ENCODE results near the gene PPP1R3D.
"Not testable (repeated sequence)": the region's sequence is repeated elsewhere in the genome, so short reads cannot be mapped to it uniquely, and the experiment has no call there.

The PPP1R3D gene

GRCh38 chr20:59940129-59940955 lies at the start of gene PPP1R3D, which contains the start of gene FAM217B:
Gene PPP1R3D, minus strand, starts transcription at chr20:59940305. Its CDS starts 374 bp downstream, at chr20:59939931.
Gene FAM217B, plus strand, starts transcription at chr20:59940389. Its CDS starts 3,555 bp downstream, at chr20:59943944.
- DNase-seq (ENCODE audit: low read depth in 3 of 3, low spot score in 1 of 3): peak; percentile 62 to 82 (median 70)

GRCh38 chr20:59988141-59988540 lies 48.0 kb upstream of the PPP1R3D start:
- DNase-seq (ENCODE audit: low read depth in 3 of 3, low spot score in 1 of 3): no peak

- no peak for DNase-seq (ENCODE audit: low read depth in 3 of 3, low spot score in 1 of 3)
Measured at GRCh38 chr20:59987135-59987534, 47.0 kb upstream of the PPP1R3D start.

GRCh38 chr20:59985864-59986263 lies 45.8 kb upstream of the PPP1R3D start:
- no peak for DNase-seq (ENCODE audit: low read depth in 3 of 3, low spot score in 1 of 3)

- no peak for DNase-seq (ENCODE audit: low read depth in 3 of 3, low spot score in 1 of 3)
Measured at GRCh38 chr20:59985164-59985563, 45.1 kb upstream of the PPP1R3D start.

- no peak for DNase-seq (ENCODE audit: low read depth in 3 of 3, low spot score in 1 of 3)
Measured at GRCh38 chr20:59984541-59984940, 44.4 kb upstream of the PPP1R3D start.

DNA sequence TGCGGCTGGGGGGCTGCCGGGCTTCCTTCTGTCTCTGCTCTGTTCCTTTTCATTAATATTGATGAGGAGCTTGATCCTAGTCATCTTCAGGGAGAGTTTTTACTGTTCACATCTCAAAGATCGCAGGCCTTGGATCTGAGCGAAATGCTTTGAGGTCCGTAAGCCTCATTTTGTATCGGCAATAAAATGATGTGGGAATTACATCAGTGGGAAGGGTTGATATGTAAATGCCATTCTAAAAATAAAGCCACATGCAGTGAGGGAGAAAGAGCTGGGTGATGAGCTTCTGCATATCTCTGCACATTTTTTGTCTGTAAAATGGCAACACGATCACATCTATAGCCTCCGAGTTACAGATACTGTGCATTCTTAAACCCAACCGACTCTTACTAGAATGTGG lies 43.0 kb upstream of the PPP1R3D start:
- DNase-seq (ENCODE audit: low read depth in 3 of 3, low spot score in 1 of 3): no peak

- DNase-seq (ENCODE audit: low read depth in 3 of 3, low spot score in 1 of 3): no peak
Measured at GRCh38 chr20:59977086-59977485, 37.0 kb upstream of the PPP1R3D start.

DNA sequence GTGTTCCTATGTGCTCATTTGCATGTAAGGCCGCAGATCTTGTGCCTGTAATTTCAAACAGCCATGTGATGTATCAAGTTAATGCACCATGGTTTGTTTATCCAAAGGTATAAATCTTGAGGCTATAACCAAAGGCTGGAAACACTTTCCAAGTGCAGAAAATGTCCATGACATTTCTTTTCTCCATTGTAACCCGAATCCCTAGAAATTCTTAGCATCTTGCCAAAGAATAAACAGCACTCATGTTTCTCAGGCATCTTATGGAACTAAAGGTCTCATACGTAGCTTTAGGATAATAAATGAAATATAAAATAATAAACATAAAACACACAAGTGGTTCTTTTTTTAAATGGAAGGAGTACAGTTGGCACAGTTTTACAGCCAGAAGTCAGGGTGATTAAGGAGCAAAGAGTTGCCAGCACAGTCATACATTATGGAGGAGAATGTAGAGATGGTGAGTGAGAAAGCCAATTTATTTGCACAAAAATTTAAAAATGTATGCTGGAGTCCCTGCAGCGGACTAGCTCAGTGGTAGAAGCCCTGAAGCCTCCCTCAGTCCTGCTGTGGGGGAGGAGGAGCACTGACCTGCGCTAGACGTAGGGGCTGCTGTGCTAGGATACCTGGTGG lies 36.2 kb upstream of the PPP1R3D start:
- no peak for DNase-seq (ENCODE audit: low read depth in 3 of 3, low spot score in 1 of 3)

DNA sequence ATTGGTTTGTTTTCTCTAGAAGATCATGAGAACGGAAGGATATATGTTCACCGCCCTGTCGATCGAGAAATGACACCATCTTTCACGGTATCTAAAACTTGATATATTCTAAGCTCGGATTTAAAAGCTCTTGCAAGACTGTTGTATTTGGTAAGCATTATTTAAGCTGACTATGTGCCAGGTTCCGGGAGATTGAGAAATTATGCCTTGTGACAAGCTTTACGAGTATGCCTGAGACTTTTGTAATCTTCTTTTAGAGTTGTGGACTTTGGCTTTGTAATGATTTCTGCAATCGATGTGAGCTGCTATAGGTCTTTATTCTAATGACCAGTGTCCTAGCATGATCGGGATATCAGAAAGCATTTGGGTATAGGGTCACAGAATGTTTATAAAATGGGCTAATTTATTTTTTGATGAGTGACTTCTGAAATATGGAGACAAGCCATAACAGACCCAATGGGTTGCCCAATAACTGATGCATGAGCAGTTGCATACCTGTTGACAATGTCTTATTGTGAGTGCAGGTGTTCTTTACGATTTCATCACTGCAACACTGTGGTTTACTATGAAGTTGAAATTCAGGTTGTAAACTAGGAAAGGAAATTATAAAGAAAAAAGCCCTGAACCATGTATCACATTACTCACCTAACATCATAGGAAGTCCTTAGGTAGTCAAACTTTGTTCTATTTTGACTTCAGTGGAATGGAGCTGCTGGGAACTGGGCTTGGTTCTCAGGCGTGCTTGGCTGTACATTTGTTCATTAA lies 32.1 kb upstream of the PPP1R3D start:
- no peak for DNase-seq (ENCODE audit: low read depth in 3 of 3, low spot score in 1 of 3)

DNA sequence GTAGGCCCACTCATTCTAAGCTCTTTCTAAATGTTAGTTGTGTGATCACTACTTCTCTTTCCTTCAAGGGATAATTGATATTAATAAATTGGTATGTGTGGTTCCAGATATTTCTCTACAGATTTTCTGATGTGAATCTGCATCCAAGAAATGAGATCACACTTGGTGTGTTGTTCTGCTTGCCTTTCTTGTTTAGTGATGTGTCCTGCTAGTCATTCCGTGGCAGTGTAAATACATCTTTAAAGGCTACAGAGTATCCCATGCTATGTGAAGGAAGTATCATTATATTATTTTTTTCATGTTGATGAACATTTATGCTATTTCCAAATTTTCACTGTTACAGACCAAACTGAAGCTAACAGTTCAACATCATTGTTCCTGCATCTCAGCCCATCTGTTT lies 31.3 kb upstream of the PPP1R3D start:
- DNase-seq (ENCODE audit: low read depth in 3 of 3, low spot score in 1 of 3): no peak

DNA sequence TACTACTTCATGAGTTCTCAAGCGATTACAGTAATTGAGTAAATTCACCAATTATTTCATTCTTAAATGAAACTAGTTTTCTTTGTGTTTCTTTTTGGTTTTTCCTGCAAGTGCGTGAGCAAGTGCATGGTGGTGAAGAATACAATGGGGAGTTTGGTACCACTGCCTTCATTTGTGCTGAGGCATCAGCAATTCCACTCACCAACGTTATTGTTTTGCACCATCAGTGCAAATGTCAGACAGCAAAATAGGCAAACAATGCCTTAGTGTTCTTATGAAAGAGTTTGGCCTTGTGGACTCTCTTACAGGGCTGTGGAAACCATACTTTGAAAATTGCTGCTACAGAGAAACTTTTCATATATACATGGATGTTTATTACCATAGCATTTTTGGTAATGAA lies 26.3 kb upstream of the PPP1R3D start:
- DNase-seq (ENCODE audit: low read depth in 3 of 3, low spot score in 1 of 3): no peak

- DNase-seq (ENCODE audit: low read depth in 3 of 3, low spot score in 1 of 3): no peak
Measured at GRCh38 chr20:59962155-59962554, 22.1 kb upstream of the PPP1R3D start.

- DNase-seq (ENCODE audit: low read depth in 3 of 3, low spot score in 1 of 3): no peak
Measured at GRCh38 chr20:59961423-59961822, 21.3 kb upstream of the PPP1R3D start.

DNA sequence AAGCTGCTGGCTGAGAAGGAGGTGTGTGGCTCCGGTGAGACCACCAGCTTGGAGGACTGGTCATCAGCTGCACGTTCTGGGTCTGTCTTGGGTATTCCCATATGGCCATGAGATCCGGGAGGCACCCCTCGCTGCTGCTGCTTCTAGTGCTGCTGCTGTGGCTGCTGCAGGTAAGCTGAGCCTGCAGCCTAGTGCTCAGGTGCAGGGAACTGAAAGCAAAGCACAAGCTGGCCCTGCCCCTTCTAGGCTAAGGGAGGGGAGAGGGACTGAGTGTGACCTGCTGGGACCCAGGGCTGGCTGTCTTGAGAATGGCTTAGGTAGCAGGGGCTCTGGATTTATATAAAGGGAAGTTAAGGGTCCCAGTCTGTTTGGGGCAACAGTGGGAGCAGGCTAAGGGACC lies 18.5 kb upstream of the PPP1R3D start:
- DNase-seq (ENCODE audit: low read depth in 3 of 3, low spot score in 1 of 3): no peak

DNA sequence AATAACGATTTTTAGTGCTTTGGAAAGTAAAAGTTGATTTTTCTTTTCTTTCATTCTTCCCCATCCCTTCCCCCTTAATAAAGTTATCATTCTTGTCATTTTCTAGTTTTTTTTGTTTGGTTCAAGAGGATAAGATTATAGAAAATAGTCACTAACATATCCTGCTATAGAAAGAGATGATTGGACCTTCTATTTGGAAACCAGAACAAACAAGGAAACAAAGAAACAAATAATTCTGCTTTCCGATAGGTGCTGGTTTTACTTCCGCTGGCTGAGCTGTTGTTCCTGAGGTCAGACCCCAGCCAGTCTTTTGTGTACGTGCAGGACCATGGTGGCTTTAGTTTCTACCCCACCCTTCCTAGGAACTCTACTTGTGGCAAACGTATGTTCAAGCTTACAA lies 18.0 kb upstream of the PPP1R3D start, which contains the start of gene CDH26:
CDH26 (plus strand) TSS at position 301 of the 400 bp plus-strand sequence. CDS start 304 bp downstream, outside the sequence.
- no peak for DNase-seq (ENCODE audit: low read depth in 3 of 3, low spot score in 1 of 3)

DNA sequence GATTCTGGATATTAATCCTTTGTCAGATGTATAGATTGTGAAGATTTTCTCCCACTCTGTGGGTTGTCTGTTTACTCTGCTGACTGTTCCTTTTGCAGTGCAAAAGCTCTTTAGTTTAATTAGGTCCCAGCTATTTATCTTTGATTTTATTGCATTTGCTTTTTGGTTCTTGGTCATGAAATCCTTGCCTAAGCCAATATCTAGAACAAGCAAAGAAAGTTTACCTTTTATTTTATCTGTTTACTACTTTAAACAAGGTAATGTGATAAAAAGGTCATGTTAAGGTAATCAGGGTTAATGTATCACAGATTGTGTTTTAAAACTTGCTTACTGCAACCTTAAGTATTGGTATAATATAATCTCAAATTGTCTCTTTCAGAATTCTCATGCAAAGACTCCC lies 17.5 kb upstream of the PPP1R3D start:
- DNase-seq (ENCODE audit: low read depth in 3 of 3, low spot score in 1 of 3): not testable (repeated sequence)

DNA sequence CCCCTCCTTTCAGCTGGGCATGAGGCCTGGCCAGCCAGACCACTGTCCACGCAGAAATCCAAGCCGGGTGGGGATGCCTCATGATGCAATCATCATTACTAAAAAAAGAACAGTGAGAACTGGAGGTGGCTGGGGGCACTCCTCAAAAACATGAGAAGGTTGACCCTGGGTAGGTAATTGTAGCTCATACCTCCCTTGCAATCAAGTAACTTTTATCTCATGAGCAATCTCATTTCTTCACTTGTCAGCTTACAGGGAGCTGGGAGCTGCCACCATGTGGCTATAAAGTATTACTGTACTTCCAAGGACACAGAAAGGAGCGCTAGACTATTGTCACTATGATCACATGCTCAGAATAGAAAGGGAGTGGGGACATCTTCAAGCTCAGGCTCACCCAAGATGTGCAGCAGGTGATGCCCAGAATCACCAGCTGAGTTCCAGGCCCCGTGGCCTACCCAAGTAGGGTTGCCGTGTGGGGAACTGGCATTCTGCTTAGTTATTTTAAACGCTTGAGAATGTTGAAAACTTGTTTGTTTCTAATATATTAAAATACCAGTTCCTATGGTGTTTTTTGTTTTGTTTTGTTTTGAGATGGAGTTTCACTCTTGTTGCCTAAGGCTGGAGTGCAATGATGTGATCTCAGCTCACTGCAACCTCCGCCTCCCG lies 15.2 kb upstream of the PPP1R3D start:
- no peak for DNase-seq (ENCODE audit: low read depth in 3 of 3, low spot score in 1 of 3)

DNA sequence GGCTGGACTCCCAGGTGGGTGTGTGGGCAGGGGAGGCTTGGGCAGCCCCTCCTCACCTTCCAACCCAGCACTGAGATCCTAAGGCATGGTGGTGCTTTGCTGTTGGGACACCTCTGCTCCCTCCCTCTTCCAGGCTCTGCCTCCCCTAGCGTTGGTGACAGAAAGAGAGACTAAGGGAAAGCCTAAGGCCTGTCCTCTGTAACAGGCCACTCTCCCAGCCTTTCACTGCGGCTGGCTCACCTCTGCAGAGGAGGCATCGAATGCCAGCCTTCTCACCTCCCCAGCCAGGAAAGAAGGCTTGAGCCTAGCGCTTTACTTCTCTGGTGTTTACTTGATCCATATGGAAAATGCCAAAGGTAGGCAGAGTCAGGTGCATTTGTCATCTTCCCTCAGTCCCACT lies 14.6 kb upstream of the PPP1R3D start:
- DNase-seq (ENCODE audit: low read depth in 3 of 3, low spot score in 1 of 3): no peak

DNA sequence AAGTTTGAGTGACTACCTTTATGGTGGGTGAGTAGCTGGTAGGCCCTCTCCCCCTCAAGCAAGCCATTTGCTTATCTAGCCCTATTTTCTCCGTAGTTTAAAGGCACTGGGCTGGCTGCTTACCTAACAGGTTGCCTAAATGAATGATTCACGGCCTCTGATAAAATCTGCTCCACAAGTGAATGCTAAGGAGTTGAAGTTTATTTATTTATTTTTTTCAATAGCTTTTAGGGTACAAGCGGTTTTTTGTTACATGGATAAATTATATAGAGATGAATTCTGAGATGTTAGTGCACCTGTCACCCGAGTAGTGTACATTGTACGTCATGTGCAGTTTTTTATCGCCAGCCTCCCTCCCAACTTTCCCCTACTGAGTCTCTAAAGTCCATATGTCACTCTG lies 9.8 kb upstream of the PPP1R3D start:
- no peak for DNase-seq (ENCODE audit: low read depth in 3 of 3, low spot score in 1 of 3)
